HepG2 (cell line): Measurements from ENCODE around the gene ACSS3. TPM values are rescaled to one million over a fixed set of nuclear protein-coding genes. Genes with fewer than 3 reads are reported as not detected.
A peak's percentile ranks its signal among the peaks of the same experiment; 100 is the strongest.

Experiments
- ATAC-seq: fragments of 200-7000 bp; cut with Tn5 transposase; 3 replicates; pipeline ENCODE4 v1.9.1; 2020; ENCODE audit warnings: mild to moderate bottlenecking, moderate library complexity
- BruUV-seq: library from RNA; stranded (reverse); fragments of 400-500 nt; replicated peaks from 2 replicates; lab custom pipeline; 2021; lab: Mats Ljungman, UMichigan
- CTCF ChIA-PET: fragments of 300-600 bp; formaldehyde crosslinking; extraction: SDS; loops from one replicate; lab custom pipeline; 2021; ENCODE audit warnings: low total read pairs, inconsistent platforms, low intra/inter-chr PET ratio; lab: Yijun Ruan, JAX
- POLR2A ChIA-PET: fragments of 350-600 bp; sonication (Branson Sonifier 250); formaldehyde crosslinking; loops from one replicate; lab custom pipeline; 2020; ENCODE audit warnings: antibody characterized with exemption, inconsistent platforms; lab: Yijun Ruan, JAX
- DNase-seq: peaks from one replicate; pipeline ENCODE4 v3.0.0-alpha.2; 2015; ENCODE audit warnings: low spot score
- FAIRE-seq: peaks from 3 replicates; lab custom pipeline; 2011; peaks lifted over from hg19 to GRCh38; lab: Jason Lieb, UNC
- H2AFZ ChIP-seq: one replicate; pipeline ENCODE4 v1.6.1; 2011; ENCODE audit warnings: low read length, inconsistent platforms
- H3K27ac ChIP-seq: fragments of 300-600 bp; 3 replicates; pipeline ENCODE4 v1.8.0; 2011; ENCODE audit warnings: mixed run types, mild to moderate bottlenecking, mixed read lengths, low read length, inconsistent platforms; ENCODE audit not compliant: insufficient read depth; ENCODE audit errors: extremely low read length
- H3K27me3 ChIP-seq, 2 experiments: fragments of 200-600 bp in 1 of 2; 2 replicates in 1 of 2; 3 replicates in 1 of 2; pipeline versions ENCODE4 v1.6.0 to v1.8.0; 2011; ENCODE audit warnings: low read length in 2 of 2, mild to moderate bottlenecking in 2 of 2, moderate library complexity in 2 of 2, inconsistent platforms in 1 of 2; ENCODE audit not compliant: insufficient read depth in 2 of 2, control insufficient read depth in 1 of 2
- H3K36me3 ChIP-seq, 2 experiments: fragments of 200-600 bp in 1 of 2; replicated peaks in 1 of 2; 2 replicates in 1 of 2; 3 replicates in 1 of 2; pipeline versions ENCODE4 v1.5.1 to v1.8.0; 2011; ENCODE audit warnings: low read length in 2 of 2, inconsistent platforms in 1 of 2; ENCODE audit not compliant: insufficient read depth in 2 of 2, control insufficient read depth in 1 of 2
- H3K4me1 ChIP-seq: 2 replicates; pipeline ENCODE4 v1.5.1; 2012; ENCODE audit warnings: low read length, inconsistent platforms; ENCODE audit not compliant: insufficient read depth
- H3K4me2 ChIP-seq: 2 replicates; pipeline ENCODE4 v1.6.0; 2011; ENCODE audit warnings: low read depth, low read length, inconsistent platforms
- H3K4me3 ChIP-seq, 3 experiments: fragments of 200-600 bp in 1 of 3; sonication (generic), shearing (Covaris generic) in 1 of 3; replicated peaks in 1 of 3; 2 replicates each; pipeline ENCODE4 v1.5.1; 2011 to 2016; ENCODE audit warnings: low read length in 3 of 3, inconsistent platforms in 2 of 3, low read depth in 2 of 3, mild to moderate bottlenecking in 2 of 3, control low read depth in 1 of 3, mixed read lengths in 1 of 3; ENCODE audit not compliant: insufficient read depth in 1 of 3
- H3K79me2 ChIP-seq: one replicate; pipeline ENCODE4 v1.6.1; 2011; ENCODE audit warnings: low read length, inconsistent platforms; ENCODE audit not compliant: insufficient read depth
- H3K9ac ChIP-seq: 2 replicates; pipeline ENCODE4 v1.6.0; 2011; ENCODE audit warnings: mild to moderate bottlenecking, low read depth, low read length, inconsistent platforms; ENCODE audit not compliant: insufficient read depth
- H3K9me3 ChIP-seq: 2 replicates; pipeline ENCODE4 v1.5.1; 2012; ENCODE audit warnings: mild to moderate bottlenecking, low read length
- H4K20me1 ChIP-seq: 2 replicates; pipeline ENCODE4 v1.6.0; 2011; ENCODE audit warnings: inconsistent platforms, mild to moderate bottlenecking, low read length, moderate library complexity; ENCODE audit not compliant: insufficient read depth
- NFIB ChIP-seq: sonication (generic); formaldehyde crosslinking; IDR thresholded peaks from 2 replicates; pipeline ENCODE4 v1.9.0; 2021; ENCODE audit warnings: missing genetic modification reagents, mild to moderate bottlenecking, borderline replicate concordance
- PITX1 ChIP-seq: sonication (generic); formaldehyde crosslinking; IDR thresholded peaks from 2 replicates; pipeline ENCODE4 v1.5.1; 2020; ENCODE audit warnings: mild to moderate bottlenecking, missing genetic modification reagents
- RBM22 ChIP-seq: fragments of 200-400 bp; formaldehyde crosslinking; optimal IDR thresholded peaks from 2 replicates; pipeline ENCODE3; 2017; ENCODE audit warnings: mild to moderate bottlenecking, low read length, moderate library complexity
- ZFP90 ChIP-seq: sonication (generic); formaldehyde crosslinking; IDR thresholded peaks from 2 replicates; pipeline ENCODE4 v1.8.0; 2022; ENCODE audit warnings: missing genetic modification reagents, mild to moderate bottlenecking, inconsistent platforms, borderline replicate concordance
- ZNF329 ChIP-seq: sonication (generic); formaldehyde crosslinking; IDR thresholded peaks from 2 replicates; pipeline ENCODE4 v1.9.0; 2021; ENCODE audit warnings: low read depth, mild to moderate bottlenecking, missing genetic modification reagents
- WGBS: methylation state at CpG from one replicate; pipeline ENCODE4 v1.1.6; 2017; ENCODE audit warnings: low lambda C conversion rate; 5-methylcytosine and 5-hydroxymethylcytosine counted together
- in situ Hi-C: cut with HindIII; loops from 2 replicates; pipeline ENCODE4 v1.10.0; 2017; ENCODE audit warnings: low pct_unique_long_range_greater_than_20kb; ENCODE audit not compliant: extremely low pct_ligation_motif_present
- intact Hi-C: fragments of 100-400 bp; cut with micrococcal nuclease; formaldehyde crosslinking; loops from one replicate; pipeline ENCODE4 v1.10.0; 2022; ENCODE audit not compliant: unreplicated experiment
- polyA plus RNA-seq, 8 experiments: library from polyadenylated mRNA; depleted of rRNA in 3 of 8; stranded (reverse) in 7 of 8; unstranded in 1 of 8; fragments of >200 nt; fragmentation: Illumina TruSeq in 4 of 8; extraction: Trizol in 4 of 8; gene quantifications; 2 replicates each; pipeline versions ENCODE4 v1.2.1 to v1.2.3, GENCODE V29; 2011 to 2016; ENCODE audit warnings: low read depth in 4 of 8, missing spikeins in 1 of 8, mixed read lengths in 1 of 8; ENCODE audit not compliant: insufficient read depth in 1 of 8
- total RNA-seq, 5 experiments: library from RNA; depleted of rRNA; stranded (reverse); fragments of >200 nt; fragmentation: Illumina TruSeq; extraction: Trizol; gene quantifications; 2 replicates each; pipeline ENCODE4 v1.2.3, GENCODE V29; 2016; ENCODE audit warnings: low read depth in 1 of 5
- TF ChIP-seq, protein P1 (sequence below): IDR thresholded peaks from 2 replicates; pipeline ENCODE4 v1.6.1; 2016; ENCODE audit warnings: missing compliant biosample characterization, missing genetic modification reagents, borderline replicate concordance
- TF ChIP-seq, protein P2 (sequence below): sonication (generic); formaldehyde crosslinking; IDR thresholded peaks from 2 replicates; pipeline ENCODE4 v1.4.0; 2020; ENCODE audit warnings: mild to moderate bottlenecking, missing genetic modification reagents

The ACSS3 gene
- total and polyA plus RNA-seq, 2 of the 13 experiments (the other 11 are each of a cell fraction or from before 2014, with no cell fraction given) = 79.5 to 86.3 TPM

DNA sequence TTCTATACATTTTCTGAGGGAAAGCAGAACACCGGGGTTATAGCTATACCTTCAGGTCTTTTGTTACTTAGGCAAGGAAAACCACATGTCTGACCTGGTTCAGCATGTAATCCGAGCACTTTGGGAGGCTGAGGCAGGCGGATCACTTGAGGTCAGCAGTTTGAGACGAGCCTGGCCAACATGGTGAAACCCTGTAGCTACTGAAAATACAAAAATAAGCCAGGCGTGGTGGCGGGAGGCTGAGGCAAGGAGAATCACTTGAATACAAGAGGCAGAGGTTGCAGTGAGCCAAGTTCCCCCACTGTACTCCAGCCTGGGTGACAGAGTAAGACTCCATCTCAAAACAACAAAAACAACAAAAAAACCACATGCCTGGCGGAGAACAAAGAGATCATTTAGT, 177.6 kb downstream of the ACSS3 start (continued):
- no peak for TF ChIP-seq ZNF329
- TF ChIP-seq, protein P1, sequence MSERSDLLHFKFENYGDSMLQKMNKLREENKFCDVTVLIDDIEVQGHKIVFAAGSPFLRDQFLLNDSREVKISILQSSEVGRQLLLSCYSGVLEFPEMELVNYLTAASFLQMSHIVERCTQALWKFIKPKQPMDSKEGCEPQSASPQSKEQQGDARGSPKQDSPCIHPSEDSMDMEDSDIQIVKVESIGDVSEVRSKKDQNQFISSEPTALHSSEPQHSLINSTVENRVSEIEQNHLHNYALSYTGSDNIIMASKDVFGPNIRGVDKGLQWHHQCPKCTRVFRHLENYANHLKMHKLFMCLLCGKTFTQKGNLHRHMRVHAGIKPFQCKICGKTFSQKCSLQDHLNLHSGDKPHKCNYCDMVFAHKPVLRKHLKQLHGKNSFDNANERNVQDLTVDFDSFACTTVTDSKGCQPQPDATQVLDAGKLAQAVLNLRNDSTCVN (CRISPR knock-in tag) = no peak

DNA sequence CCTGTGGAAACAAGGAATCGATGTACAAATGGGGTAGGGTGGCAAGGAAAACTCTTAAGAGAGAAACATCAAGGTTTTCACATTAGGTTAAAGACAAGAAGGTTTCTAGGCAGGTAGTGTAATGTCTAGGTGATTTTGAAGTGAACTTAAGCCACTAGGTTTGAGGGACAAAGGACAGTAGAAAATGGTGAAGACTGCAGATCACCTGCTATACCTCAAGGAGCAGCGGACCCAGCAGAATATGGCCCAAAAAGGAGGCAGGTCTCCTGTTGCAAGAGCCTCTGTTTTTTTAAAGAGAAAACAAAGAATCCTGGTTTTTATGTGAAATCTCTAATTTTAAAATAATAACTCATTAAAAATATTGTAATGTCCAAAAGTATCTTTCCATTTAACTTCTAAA, 178.1 kb downstream of the ACSS3 start:
- no peak for DNase-seq
- ChIA-PET CTCF (no interaction called here), POLR2A (no interaction called here)
- Histone ChIP-seq H4K20me1 (no peaks in the 10 kb centered on the region), H2AFZ (no peak overlapping the region), H3K9ac (no peak overlapping the region), H3K4me1 (no peaks in the 10 kb centered on the region), H3K27me3 (no peaks in the 10 kb centered on the region), H3K36me3 (peaks cover 11 to 25% of the 10 kb centered on the region in 2 experiments; a peak in 4 of 5 replicates), H3K4me2 (no peak overlapping the region), H3K79me2 (no peaks in the 10 kb centered on the region), H3K27ac (no peak overlapping the region), H3K9me3 (no peaks in the 10 kb centered on the region), H3K4me3 (no peak overlapping the region)
- in situ Hi-C loops (no loop called here), intact Hi-C loops (loop anchor here (5.0 kb wide), 1 partner anchor 419 kb away; no protein-coding TSS in a partner anchor)
- peak; percentile 38; the same call in 1 of the 3 replicates for ATAC-seq
- BruUV-seq = TSS peak; percentile 44
- peak; percentile 47 for FAIRE-seq
- TF ChIP-seq ZFP90 = no peak
- TF ChIP-seq RBM22 = peak; percentile 89
- WGBS = 95% methylated on average over 2 of the region's 2 CpGs

DNA sequence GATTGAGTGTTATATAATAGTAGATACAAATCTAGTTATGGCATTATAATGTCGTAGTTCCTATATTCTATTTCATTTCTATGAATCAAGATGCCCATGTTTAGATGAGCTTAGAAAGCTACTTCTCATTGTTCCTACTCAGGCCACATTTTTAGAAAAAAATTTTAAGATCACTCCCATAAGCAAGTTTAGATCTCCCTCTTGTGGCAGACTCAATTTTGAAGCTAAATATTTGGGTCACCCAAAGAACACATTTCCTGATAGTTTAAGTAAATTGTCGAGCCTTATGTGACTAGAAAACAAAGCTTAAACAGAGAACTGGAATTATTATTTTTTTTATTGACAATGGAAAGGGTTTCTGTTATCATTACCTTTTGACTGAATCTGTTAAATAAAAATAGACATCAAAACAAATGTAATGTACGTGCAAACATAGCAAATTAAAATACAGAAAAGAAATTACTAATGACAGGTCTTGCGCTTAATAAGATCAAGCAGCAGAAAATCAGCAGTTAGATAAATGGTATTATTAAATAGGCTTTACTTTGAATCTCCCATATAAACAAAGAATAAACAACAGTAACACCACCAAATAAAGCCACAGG, 180.2 kb downstream of the ACSS3 start:
- intact Hi-C loops (loop anchor here (5.0 kb wide), 1 partner anchor 421 kb away; no protein-coding TSS in a partner anchor), in situ Hi-C loops (no loop called here)
- CTCF ChIA-PET = interaction anchor here (0.6 to 1.6 kb wide), 2 partner anchors 420 to 845 kb away, joined by 3 read pairs; no protein-coding TSS in a partner anchor
- no peak for TF ChIP-seq PITX1 (CRISPR knock-in tag)
- TF ChIP-seq, protein P2, sequence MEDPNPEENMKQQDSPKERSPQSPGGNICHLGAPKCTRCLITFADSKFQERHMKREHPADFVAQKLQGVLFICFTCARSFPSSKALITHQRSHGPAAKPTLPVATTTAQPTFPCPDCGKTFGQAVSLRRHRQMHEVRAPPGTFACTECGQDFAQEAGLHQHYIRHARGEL (CRISPR knock-in tag) = no peak
- no peak for TF ChIP-seq NFIB (CRISPR knock-in tag)

More for the DNA sequence above, 180.2 kb downstream of the ACSS3 start:
- POLR2A ChIA-PET = no interaction called here
- ATAC-seq (no peak), FAIRE-seq (peak; percentile 40), DNase-seq (peak; percentile 34)
- Histone ChIP-seq H3K4me2 (no peak overlapping the region), H3K36me3 (peaks cover 8 to 12% of the 10 kb centered on the region in 2 experiments; a peak in 3 of 5 replicates), H3K9me3 (no peaks in the 10 kb centered on the region), H3K27me3 (no peaks in the 10 kb centered on the region), H3K4me3 (no peak overlapping the region), H4K20me1 (no peaks in the 10 kb centered on the region), H3K27ac (no peak overlapping the region), H3K79me2 (no peaks in the 10 kb centered on the region), H3K4me1 (no peaks in the 10 kb centered on the region), H3K9ac (no peak overlapping the region), H2AFZ (no peak overlapping the region)
- BruUV-seq = no TSS peak
- 88% methylated on average over 4 of the region's 4 CpGs for WGBS
